ENCODE data around the gene STMN1.

DNA sequence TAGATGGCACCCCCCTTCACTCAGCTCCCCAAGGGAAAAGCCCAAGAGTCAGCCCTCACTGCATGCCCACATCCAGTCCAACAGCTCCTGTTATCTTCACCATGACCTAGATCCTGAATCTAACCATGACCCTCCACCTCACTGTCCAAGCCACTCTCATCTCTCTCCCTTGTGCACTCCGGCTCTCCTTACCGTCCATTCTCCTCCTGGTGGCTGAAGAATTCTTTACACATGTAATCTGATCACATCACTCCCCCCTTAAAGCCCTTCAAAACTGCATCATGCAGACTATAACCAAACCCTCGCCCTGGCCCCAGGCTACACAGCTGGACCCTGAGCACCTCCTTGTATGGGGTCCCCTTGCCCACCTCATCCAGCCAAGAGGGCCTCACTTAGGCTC, 16.7 kb downstream of the STMN1 start:
- TF ChIP-seq, protein P1, sequence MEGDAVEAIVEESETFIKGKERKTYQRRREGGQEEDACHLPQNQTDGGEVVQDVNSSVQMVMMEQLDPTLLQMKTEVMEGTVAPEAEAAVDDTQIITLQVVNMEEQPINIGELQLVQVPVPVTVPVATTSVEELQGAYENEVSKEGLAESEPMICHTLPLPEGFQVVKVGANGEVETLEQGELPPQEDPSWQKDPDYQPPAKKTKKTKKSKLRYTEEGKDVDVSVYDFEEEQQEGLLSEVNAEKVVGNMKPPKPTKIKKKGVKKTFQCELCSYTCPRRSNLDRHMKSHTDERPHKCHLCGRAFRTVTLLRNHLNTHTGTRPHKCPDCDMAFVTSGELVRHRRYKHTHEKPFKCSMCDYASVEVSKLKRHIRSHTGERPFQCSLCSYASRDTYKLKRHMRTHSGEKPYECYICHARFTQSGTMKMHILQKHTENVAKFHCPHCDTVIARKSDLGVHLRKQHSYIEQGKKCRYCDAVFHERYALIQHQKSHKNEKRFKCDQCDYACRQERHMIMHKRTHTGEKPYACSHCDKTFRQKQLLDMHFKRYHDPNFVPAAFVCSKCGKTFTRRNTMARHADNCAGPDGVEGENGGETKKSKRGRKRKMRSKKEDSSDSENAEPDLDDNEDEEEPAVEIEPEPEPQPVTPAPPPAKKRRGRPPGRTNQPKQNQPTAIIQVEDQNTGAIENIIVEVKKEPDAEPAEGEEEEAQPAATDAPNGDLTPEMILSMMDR (IDR thresholded peaks at IDR 0.05), result no peak
- no peak for TF ChIP-seq POLR2A (IDR thresholded peaks at IDR 0.05)
